NCI-H2029 (cell line): Measurements from ENCODE around the gene GBP7.
"Not testable (repeated sequence)": the region's sequence is repeated elsewhere in the genome, so short reads cannot be mapped to it uniquely, and the experiment has no call there.

Experiments
- DNase-seq: peaks from one replicate; lab custom pipeline; 2025; lab: John Stamatoyannopoulos, UW

GBP7 gene, protein sequence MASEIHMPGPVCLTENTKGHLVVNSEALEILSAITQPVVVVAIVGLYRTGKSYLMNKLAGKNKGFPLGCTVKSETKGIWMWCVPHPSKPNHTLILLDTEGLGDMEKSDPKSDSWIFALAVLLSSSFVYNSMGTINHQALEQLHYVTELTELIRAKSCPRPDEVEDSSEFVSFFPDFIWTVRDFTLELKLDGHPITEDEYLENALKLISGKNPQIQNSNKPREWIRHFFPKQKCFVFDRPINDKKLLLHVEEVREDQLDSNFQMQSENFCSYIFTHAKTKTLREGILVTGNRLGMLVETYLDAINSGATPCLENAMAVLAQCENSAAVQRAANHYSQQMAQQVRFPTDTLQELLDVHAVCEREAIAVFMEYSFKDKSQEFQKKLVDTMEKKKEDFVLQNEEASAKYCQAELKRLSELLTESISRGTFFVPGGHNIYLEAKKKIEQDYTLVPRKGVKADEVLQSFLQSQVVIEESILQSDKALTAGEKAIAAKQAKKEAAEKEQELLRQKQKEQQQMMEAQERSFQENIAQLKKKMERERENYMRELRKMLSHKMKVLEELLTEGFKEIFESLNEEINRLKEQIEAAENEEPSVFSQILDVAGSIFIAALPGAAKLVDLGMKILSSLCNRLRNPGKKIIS

DNA sequence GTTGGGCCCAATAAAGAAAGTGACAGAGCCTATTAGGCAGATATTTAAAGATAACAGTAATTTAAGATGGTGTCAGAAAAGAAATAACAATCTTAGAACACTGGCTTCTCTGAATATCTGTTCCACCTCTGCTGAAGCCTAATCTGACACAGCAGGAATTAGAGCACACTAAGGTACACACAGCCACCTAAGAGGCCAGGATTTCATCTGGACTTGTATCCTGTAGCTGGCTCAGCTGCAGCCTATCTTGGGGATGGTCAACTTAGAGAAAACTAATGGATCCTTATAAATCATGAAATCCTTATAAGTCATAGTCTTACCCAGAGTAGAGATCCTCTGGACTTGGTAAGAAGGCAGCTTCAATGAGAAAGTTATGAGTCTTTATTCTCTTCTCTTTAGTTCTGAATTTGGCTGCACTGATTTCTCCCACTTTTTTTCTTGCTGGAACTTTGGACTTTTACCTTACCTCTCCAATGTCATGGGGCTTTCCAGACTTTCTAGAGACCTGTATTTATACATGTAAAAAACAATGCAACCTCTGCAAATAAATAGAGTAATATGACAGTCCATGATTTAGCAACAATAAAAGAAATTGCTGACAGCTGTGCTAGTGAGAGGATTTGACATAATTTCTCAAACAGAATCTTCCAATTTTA is at the start of gene GBP7:
GBP7 (minus strand) TSS at position 403 of the 656 bp plus-strand sequence. CDS start 4,068 bp downstream, outside the sequence.
- no peak for DNase-seq

DNA sequence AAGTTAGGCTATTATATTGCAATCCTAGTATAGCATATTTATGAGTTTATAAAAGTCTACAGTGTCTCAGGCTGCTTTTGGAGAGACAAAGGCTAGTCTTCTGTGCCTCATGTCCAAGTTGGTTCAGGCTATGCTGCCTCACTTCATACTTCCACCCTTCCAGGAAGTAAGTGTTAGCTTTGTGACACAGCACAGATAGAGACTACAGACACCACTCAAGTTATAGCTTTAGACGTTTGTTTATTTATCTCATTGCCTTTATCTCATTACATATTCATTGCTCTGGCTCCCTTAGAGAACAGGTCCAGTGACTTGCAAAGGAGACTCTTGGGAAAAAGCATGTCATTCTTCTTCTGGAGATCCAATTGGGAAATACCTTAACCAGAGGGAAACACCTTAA is 45.5 kb upstream of the GBP7 start:
- peak; percentile 20 for DNase-seq

DNA sequence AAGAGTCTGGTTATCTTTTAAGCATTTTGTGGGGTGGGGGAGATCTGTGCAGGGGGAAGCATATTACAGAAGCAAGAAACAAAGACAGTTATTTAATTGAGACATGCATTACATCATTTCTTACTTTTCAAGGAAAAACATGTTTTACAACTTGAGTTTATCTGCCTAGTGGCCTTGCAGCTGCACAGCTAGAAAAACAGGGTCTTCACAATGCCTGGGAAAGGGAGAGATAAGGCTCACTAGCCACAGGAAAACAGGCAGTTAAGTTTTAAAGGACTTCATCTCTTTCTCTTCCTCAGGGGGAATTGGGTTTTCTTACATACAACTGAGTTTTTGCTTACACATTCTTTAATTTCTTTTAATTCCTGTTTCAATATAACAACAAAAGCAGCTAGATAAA is 44.0 kb upstream of the GBP7 start:
- not testable (repeated sequence) for DNase-seq

DNA sequence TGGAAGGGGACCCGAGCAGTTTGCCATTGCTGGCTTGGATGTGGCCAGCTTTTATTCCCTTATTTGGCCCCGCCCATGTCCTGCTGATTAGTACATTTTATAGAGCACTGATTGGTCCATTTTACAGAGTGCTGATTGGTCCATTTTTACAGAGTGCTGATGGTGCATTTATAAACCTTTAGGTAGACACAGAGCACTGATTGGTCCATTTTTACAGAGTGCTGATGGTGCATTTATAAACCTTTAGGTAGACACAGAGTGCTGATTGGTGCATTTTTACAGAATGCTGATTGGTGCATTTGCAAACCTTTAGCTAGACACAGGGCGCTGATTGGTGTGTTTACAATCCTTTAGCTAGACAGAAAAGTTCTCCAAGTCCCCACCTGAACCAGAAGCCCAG is 43.1 kb upstream of the GBP7 start:
- DNase-seq, result not testable (repeated sequence)

DNA sequence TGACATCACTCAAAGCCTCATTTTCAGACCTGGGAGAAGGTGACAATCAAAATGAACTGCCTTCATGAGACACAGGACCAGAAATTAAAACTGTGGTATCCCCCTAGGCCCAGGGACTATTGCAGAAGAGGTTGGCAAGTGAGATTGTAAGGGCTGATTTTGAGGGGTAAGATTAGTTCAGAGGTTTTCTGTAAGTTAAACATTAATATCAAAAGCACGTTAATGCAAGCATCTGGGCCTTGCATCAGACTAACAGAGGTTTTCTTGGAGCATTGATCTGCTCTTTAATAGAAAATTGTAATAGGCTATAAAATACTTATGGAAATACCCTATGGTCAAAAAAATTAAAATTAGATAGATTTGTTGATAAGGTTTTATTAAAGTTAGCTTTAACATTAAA is 37.5 kb upstream of the GBP7 start:
- no peak for DNase-seq

DNA sequence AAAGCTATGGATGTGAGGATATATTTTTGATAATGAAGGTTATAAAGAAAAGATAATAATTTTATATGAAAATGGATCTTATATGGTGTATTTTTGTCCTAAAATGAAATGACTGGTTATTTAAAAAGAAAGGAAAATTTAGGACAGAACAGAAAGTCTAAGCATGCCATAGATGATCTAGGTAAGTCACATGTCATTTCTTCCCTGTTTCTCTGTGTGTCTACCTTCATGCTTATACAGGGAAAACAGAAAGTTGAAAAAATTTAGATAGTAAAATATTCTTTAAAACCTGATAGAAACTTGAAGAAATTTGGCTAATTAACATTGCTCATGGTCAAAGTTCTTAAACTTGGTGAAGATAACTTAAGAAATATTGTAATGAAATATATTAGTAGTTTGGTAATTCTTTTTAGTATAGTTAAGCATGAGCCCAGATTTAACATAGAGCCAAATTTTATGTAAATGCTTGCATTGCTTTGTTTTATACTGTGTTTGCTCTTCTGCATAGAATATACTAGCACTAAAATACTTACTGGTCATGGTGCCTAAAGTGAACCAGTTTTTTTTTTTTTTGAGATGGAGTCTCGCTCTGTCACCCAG is 35.3 kb upstream of the GBP7 start:
- no peak for DNase-seq

DNA sequence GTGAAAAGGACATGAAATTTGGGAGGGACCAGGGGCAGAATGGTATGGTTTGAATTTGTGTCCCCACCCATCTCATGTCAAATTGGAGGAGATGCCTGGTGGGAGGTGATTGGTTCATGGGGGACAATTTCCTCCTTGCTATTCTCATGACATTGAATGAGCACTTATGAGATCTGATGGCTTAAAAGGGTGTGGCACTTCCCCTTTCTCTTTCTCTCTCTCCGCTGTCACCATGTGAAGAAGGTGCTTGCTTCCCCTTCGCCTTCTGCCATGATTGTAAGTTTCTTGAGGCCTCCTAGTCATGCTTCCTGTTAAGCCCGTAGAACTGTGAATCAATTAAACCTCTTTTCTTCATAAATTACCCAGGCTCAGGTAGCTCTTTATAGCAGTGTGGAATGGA is 30.6 kb upstream of the GBP7 start:
- no peak for DNase-seq

DNA sequence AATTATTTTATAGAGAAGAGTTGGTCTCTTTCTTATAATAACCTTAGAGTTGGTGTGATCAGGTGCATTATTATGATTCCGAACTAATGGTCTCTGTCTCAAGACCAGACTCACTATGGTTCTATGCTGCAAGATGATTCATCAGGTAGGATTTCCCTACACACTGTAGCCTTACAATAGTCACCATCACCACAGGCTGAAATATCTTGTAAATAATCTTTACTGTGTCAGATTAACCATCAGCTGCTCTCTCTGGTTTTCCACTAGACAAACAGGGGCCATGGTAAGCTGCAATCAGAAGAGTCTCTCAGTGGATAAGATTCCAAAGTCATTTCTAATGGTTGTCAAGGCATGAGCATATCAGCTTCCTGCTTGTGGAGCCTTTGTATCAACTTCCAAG is 27.4 kb upstream of the GBP7 start:
- no peak for DNase-seq

DNA sequence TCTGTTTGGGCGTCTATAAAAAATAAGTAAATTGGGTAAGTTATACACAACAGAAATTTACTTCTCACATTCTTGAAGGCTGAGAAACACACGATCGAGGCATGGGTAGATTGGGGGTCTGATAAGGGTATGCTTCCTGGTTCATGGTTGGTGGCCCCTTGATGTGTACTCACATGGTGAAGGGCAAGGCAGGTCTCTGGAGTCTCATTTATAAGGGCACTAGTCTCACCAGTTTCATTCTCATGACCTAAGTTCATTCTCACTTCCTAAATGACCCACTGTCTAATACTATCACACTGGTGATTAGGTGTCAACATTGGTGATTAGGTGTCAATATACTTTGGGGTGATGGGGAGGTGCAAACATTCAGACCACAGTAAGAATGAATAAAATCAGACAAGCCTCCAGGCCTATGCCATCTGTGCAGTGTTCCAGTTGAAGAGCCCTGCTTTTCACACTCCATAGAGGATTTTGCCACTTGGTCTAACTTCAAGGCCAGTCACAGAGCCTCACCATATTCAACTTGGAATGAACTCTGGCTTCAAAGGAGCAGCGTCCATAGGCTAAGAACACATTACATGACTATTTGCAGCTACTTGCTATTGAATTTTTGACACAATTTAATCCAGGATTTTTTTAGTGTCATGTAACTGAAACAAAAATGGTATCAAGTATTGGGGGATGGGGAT is 25.4 kb upstream of the GBP7 start:
- no peak for DNase-seq

DNA sequence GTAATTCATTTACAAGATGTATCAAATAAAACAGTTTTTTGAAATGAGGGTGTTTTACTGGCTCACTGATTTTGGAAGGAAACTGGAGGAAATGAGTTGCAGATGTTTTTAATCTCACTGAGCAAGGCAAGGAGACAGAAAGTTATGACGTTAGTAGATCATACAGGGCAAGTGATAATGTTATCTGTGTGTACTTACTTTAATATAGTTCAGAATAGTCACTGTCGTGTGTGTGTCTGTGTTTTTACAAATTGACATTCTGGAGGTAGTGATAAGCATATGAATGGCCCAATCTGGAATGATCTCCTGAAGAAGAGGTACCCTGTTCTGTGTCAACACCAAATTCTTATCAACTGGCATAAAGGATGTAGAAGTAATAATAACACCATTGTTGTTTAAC is 24.9 kb upstream of the GBP7 start:
- DNase-seq, result no peak

DNA sequence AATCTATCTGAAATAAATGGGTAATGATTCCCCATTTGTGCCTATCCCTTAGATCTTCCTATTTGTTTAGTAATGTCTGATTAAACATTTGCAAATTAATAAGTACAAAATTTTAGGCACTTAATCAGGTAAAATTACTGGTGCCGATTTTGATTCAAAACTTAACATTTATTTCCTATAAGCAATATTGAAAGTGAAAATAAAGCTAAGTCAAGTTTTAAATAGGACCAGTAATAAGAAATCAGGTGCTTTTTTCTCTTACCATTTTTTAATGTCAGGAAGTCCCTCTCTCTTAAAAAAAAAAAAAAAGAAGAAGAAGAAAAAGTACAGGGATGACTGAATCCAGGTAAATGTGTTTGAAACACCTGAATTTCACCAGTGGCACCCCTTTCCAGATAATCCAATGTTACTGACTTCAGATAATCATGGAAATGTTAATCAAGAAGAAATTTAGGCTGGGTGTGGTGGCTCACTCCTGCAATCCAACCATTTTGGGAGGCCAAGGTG is 23.8 kb upstream of the GBP7 start:
- DNase-seq, result no peak

DNA sequence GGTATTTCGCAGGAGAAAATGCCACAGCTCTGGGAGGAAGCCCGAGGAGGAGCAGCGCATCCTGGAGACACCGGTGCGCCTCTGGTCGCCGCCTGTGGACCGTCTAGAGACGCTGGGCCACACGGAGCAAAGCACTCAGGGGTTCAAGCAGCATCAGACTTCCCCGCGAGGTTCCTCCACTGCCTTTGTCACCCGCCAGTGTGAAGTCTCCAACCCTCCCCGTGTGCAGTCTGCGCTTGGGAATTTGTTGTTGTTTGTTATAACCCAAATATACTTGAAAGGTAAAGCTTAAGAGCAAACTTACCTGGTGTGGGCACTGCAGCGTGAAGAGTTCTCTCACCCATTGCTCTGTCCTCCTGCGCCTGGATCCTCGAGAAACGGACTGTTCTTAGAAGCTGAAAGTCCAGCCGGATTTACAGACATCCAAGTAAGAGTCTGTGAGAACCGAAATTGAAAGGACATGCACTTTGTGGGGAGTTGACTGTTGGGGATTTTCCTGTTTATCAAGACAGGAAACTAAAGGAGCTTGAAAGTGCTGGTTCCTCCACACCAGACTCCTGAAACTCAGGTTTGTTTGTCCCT is 22.8 kb upstream of the GBP7 start, which contains the start of gene GBP4:
GBP4 (minus strand) TSS at position 452 of the 582 bp plus-strand sequence; CDS start at position 344, 108 bp downstream.
- peak; percentile 7 for DNase-seq

DNA sequence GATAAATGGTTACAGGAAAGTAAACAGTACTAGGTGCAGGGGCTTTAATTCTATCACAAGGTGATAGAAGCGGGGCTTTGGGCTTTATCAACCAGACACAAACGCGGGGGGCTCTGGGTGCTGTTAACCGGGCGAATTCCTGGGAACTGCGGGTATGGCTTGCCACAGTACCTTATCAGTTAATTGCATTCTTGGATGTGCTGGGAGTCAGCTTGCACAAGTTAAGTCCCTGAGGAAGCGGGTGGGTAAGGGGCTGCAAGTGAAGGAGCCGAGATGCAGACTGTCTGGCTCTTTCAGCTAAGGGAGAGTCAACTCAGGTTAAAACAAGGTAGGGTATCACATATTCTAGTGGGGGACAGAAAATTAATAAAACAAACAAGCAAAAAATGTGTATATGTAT is 22.3 kb upstream of the GBP7 start:
- DNase-seq, result no peak

DNA sequence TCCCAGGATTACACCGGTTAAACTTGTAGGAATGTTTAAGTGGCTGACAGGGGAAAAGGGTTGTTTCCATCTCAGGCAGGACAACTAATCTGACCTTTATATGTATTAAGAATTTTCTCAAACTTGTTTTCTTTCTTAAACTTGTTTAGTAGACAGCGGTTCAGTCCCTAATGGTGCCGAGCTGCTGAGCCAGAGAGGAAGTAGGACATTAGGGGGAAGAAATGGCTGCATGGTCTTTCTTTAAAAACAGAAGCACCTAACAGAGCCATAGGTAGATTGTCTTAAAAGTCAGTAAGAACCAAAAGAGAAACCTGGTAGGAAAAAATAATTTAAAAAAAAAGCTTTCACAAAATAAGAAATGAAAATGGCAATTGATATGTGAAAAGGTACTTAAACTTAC is 19.7 kb upstream of the GBP7 start:
- DNase-seq, result no peak

DNA sequence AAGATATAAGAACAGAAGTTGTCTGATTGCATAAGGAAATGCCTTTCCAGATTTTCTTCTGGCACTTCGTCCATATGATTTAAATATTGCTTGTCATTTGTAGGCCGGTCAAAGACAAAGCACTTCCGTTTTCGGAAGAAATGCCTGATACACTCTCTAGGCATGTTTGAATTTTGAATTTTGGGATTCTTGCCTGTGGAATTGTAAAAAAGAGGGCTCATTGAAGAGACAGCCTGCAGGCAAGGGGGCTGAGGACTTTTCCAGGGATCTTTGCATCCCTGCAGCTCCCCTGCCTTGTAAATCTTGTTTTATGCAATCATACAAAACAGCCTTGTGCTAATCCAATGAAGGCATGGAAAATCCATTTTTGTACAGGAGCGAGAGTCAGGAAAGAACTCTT is 15.5 kb upstream of the GBP7 start:
- no peak for DNase-seq

DNA sequence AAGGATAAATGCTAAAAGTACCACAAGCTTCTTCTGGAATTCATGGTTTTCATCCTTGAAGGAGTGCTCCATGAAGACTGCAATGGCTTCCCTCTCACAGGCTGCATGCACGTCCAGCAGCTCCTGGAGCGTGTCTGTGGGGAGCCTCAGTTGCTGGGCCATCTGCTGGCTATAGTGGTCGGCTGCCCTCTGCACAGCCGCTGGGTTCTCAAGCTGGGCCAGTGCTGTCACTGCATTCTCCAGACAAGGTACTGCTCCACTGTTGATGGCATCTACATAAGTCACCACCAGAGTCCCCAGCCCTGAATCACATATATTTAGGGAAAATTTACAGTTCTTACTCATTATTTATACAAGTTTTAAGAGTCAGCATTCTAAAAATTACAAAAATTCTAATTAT is 14.2 kb upstream of the GBP7 start:
- DNase-seq, result no peak

DNA sequence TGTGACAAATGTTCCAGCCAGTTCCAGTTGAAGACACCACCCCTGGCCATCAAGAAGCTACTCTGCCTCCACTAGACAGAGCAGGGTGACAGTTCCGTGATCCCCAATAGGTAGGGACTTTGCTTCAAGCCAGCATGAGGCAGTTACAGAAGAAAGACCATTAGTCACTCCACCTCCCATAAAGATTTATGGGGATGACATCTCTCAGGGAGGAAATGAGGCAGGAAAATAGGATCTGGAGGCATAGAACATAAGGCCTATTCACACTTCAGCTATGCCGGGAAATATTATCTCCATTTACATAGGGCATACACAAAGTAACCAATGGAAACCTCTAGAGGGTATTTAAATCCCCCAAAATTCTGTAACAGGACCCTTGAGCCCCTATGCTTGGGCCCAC is 3.5 kb upstream of the GBP7 start:
- DNase-seq, result no peak

DNA sequence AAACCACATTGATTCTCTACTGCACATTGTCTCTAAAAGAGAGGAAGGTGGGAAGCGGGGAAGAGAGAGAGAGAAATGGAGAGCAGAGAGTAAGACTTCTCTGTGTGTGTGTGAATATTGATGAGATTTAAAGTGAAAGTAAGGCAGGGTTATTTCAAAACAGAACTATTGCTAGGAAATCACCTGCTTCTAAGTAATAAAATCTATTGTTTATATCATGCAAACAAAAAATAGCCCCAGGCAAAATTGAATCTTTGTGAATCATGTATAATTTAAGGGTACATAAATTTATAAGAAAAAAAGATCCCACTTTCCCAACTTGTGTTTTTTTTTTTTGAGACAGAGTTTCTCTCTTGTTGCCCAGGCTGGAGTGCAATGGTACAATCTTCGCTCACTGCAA is 1.2 kb upstream of the GBP7 start:
- no peak for DNase-seq

DNA sequence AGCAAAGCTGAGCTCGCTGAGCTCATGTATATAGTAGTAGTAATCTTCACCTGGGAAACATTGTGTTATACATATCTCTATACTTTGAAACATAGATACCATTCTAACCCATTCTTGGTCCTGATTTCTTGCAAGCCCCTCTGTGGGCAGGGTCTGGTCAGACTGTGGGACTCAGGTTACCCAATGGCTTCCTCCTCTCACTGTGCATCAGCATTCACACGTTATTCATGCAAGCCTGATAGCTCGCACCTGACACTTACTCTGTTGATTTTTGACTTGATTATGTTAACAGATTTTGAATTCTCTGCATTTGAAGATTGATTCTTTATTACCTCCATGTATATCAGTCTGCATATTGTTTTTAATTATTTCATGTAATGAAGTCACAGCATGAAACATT is 1.3 kb downstream of the GBP7 start:
- DNase-seq, result no peak

DNA sequence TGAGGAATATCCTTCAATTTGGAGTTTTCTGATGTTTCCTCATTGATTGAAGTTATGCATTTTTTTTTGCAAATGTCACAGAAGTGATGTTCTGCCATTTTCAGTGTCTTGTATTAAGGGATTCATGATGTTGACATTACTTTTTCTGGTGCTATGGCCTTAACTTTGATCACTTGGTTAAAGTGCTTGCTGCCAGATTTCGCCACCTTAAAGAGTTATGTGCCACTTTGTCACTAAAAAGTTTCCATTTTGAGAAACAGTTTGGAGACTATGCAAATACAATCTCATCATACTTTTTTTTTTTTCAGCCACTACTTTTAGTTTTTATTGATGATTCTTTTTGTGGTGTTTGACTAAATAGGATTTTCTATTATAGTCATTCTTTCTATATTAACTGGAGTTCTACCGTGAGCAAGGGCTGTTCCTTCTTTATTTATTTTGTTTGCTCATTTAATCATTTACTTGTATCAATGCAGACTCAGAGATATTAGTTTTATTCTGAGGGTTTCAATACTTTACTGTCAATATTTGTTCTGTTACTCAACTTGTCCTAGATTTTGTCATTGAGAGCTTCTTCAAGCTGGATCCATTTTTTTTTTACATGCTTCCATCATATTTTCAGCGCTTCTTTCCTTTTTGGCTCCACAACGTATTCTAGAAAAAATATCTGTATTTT is 3.2 kb downstream of the GBP7 start:
- DNase-seq, result no peak

DNA sequence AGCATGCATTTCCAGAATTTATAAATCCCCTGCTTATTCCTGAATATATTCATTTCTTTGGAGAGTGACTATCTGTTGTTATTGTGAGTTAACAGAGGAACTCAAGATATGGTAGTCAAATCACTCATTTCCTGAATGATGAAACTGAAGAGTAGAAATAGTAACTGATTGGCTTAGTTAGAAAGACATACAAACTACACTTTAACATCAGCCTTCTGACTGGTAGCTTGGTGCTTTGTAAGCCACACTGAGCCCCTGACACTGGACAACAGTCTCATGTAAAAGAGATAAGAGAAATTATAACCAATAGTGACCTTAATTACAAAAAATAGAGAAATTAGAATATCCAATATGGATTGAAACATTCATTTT is 4.8 kb downstream of the GBP7 start:
- no peak for DNase-seq
